Right lobe of liver (tissue), 4 donors: ENCODE data around the gene WSCD2.

ENCODE experiments used
- POLR2A ChIP-seq: fragments of 450-650 bp; IDR thresholded peaks from one replicate; pipeline ENCODE4 v1.6.1; 2017; ENCODE audit warnings: antibody characterized with exemption, mild to moderate bottlenecking
- TF ChIP-seq, protein P1 (sequence below), 4 donors: fragments of 200-600 bp in 3 of 4; fragments of 450-650 bp in 1 of 4; IDR thresholded peaks; one replicate each; pipeline versions ENCODE4 v1.5.1 to v1.8.0; 2016 to 2022; ENCODE audit warnings: antibody characterized with exemption in 4 of 4, mild to moderate bottlenecking in 2 of 4
- donor health status: DM: no; HTN: no; CAD: no.
- donor health status: DM: no; HTN: no; CAD: no.
- donor health status: DM: no; HTN: yes; CAD: no.

DNA sequence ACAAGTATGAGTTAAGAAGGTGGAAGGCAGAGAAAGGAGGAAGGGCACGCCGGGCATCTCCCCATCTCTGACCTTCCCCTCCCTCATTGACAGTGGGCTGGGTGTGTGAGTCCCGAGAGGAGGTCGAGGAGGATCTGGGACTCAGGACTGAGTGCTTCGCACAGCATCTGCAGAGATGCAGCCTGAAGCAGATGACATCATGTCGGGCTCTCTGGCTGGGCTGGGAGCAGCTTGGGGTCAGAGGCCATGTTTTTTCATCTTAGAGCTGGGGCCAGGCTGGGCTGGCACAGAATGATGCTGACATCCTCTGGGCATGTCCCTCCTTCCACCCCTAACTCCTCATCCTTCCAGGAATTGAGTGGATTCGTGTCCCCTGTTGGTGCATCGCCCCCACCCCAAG is 166.6 kb downstream of the WSCD2 start:
- TF ChIP-seq, protein P1, sequence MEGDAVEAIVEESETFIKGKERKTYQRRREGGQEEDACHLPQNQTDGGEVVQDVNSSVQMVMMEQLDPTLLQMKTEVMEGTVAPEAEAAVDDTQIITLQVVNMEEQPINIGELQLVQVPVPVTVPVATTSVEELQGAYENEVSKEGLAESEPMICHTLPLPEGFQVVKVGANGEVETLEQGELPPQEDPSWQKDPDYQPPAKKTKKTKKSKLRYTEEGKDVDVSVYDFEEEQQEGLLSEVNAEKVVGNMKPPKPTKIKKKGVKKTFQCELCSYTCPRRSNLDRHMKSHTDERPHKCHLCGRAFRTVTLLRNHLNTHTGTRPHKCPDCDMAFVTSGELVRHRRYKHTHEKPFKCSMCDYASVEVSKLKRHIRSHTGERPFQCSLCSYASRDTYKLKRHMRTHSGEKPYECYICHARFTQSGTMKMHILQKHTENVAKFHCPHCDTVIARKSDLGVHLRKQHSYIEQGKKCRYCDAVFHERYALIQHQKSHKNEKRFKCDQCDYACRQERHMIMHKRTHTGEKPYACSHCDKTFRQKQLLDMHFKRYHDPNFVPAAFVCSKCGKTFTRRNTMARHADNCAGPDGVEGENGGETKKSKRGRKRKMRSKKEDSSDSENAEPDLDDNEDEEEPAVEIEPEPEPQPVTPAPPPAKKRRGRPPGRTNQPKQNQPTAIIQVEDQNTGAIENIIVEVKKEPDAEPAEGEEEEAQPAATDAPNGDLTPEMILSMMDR (IDR thresholded peaks at IDR 0.05) = no peak
- no peak for TF ChIP-seq POLR2A
